Natural killer cell treated with Interleukin-12 subunit alpha and Interleukin-12 subunit beta and Interleukin-15 and Interleukin-18, amount 100 ng/mL, for 72 hours (primary cell): ENCODE results near the gene NCS1. TPM values are rescaled to one million over a fixed set of nuclear protein-coding genes. Genes with fewer than 3 reads are reported as not detected.
A peak's percentile ranks its signal among the peaks of the same experiment; 100 is the strongest.
"Not testable (repeated sequence)": the region's sequence is repeated elsewhere in the genome, so short reads cannot be mapped to it uniquely, and the experiment has no call there.

Experiments used
- ATAC-seq, 2 donors: fragments of 150-1000 bp; cut with Tn5 transposase in 1 of 2; sonication (Bioruptor Pico), chemical (Tn5 transposase) in 1 of 2; 2 replicates each; pipeline ENCODE4 v1.10.0; 2021
- DNase-seq: peaks from one replicate; pipeline ENCODE4 v3.0.0; 2022; ENCODE audit warnings: low spot score
- H3K27ac Mint-ChIP-seq, 2 donors: 1 replicate in 1 of 2; 2 replicates in 1 of 2; pipeline ENCODE4 v1.8.0; 2022; ENCODE audit warnings: mixed read lengths in 2 of 2, mild to moderate bottlenecking in 1 of 2, moderate library complexity in 1 of 2
- H3K27me3 Mint-ChIP-seq, 2 donors: 1 replicate in 1 of 2; 2 replicates in 1 of 2; pipeline ENCODE4 v1.8.0; 2022; ENCODE audit warnings: mixed read lengths in 2 of 2
- H3K36me3 Mint-ChIP-seq: one replicate; pipeline ENCODE4 v1.8.0; 2022; ENCODE audit warnings: mixed read lengths
- H3K4me1 Mint-ChIP-seq, 2 donors: 1 replicate in 1 of 2; 2 replicates in 1 of 2; pipeline ENCODE4 v1.8.0; 2022; ENCODE audit warnings: low read depth in 2 of 2, mixed read lengths in 2 of 2, mild to moderate bottlenecking in 1 of 2
- H3K4me3 Mint-ChIP-seq: one replicate; pipeline ENCODE4 v1.8.0; 2022; ENCODE audit warnings: mixed read lengths
- H3K9me3 Mint-ChIP-seq: 2 replicates; pipeline ENCODE4 v1.8.0; 2022; ENCODE audit warnings: mixed read lengths
- total RNA-seq, 2 donors: library from RNA; stranded (reverse); gene quantifications; one replicate each; pipeline ENCODE4 v1.2.3, GENCODE V29; 2022

The NCS1 gene
- total RNA-seq, 2 donors from 2014 or later = 31.0 to 38.1 TPM

- Mint-ChIP-seq H3K4me3 (no peak overlapping the region), H3K4me1 (peaks cover 28% of the 10 kb centered on the region in 2 donors), H3K27ac (no peak overlapping the region), H3K36me3 (no peaks in the 10 kb centered on the region), H3K27me3 (peaks cover 0 to 3% of the 10 kb centered on the region in 2 donors), H3K9me3 (no peaks in the 10 kb centered on the region)
- ATAC-seq = no peak
- no peak for DNase-seq
Measured at GRCh38 chr9:130241198-130241535, 69.0 kb downstream of the NCS1 start.

- peak overlapping the region; percentile 26 for H3K4me3 Mint-ChIP-seq
- no peak for ATAC-seq
- H3K27me3 Mint-ChIP-seq = peaks cover 0 to 3% of the 10 kb centered on the region in 2 donors
- H3K9me3 Mint-ChIP-seq = no peaks in the 10 kb centered on the region
- no peaks in the 10 kb centered on the region for H3K36me3 Mint-ChIP-seq
- DNase-seq = no peak
- H3K27ac Mint-ChIP-seq = peak overlapping the region in 1 of 2 donors; percentile 56
- H3K4me1 Mint-ChIP-seq = peaks cover 28% of the 10 kb centered on the region in 2 donors
Measured at GRCh38 chr9:130242270-130243014, 70.2 kb downstream of the NCS1 start.

GRCh38 chr9:130243015-130243881 is 71.0 kb downstream of the NCS1 start:
- H3K36me3 Mint-ChIP-seq = no peaks in the 10 kb centered on the region
- H3K9me3 Mint-ChIP-seq = no peaks in the 10 kb centered on the region
- ATAC-seq (peak; percentile 66 to 75), DNase-seq (peak; percentile 71)
- H3K27ac Mint-ChIP-seq = peak overlapping the region in 1 of 2 donors; percentile 56
- H3K4me3 Mint-ChIP-seq = peak overlapping the region; percentile 26
- peaks cover 28% of the 10 kb centered on the region in 2 donors for H3K4me1 Mint-ChIP-seq
- H3K27me3 Mint-ChIP-seq = peaks cover 0 to 3% of the 10 kb centered on the region in 2 donors

- Mint-ChIP-seq H3K4me1 (peaks cover 25 to 28% of the 10 kb centered on the region in 2 donors), H3K36me3 (no peaks in the 10 kb centered on the region), H3K27me3 (peaks cover 0 to 5% of the 10 kb centered on the region in 2 donors), H3K27ac (no peak overlapping the region), H3K9me3 (no peaks in the 10 kb centered on the region), H3K4me3 (no peak overlapping the region)
- ATAC-seq (no peak), DNase-seq (no peak)
Measured at GRCh38 chr9:130243882-130244170, 71.6 kb downstream of the NCS1 start.

GRCh38 chr9:130244548-130245165 is 72.5 kb downstream of the NCS1 start:
- Mint-ChIP-seq H3K9me3 (no peaks in the 10 kb centered on the region), H3K27me3 (peaks cover 0 to 11% of the 10 kb centered on the region in 2 donors), H3K4me3 (no peak overlapping the region), H3K36me3 (no peaks in the 10 kb centered on the region), H3K27ac (no peak overlapping the region), H3K4me1 (peaks cover 23 to 24% of the 10 kb centered on the region in 2 donors)
- DNase-seq = no peak
- no peak for ATAC-seq

GRCh38 chr9:130245474-130245873 is 73.3 kb downstream of the NCS1 start:
- peaks cover 5 to 15% of the 10 kb centered on the region in 2 donors for H3K27me3 Mint-ChIP-seq
- ATAC-seq = no peak

GRCh38 chr9:130246126-130246525 is 73.9 kb downstream of the NCS1 start:
- no peak overlapping the region for H3K27ac Mint-ChIP-seq
- H3K27me3 Mint-ChIP-seq = peaks cover 9 to 16% of the 10 kb centered on the region in 2 donors
- no peak for DNase-seq
- no peaks in the 10 kb centered on the region for H3K9me3 Mint-ChIP-seq
- ATAC-seq = no peak
- H3K4me3 Mint-ChIP-seq = no peak overlapping the region
- no peaks in the 10 kb centered on the region for H3K36me3 Mint-ChIP-seq
- peaks cover 9 to 10% of the 10 kb centered on the region in 2 donors for H3K4me1 Mint-ChIP-seq

More at GRCh38 chr9:130245474-130245873, 73.3 kb downstream of the NCS1 start:
- Mint-ChIP-seq H3K27ac (no peak overlapping the region), H3K4me3 (no peak overlapping the region), H3K36me3 (no peaks in the 10 kb centered on the region), H3K4me1 (peaks cover 14 to 16% of the 10 kb centered on the region in 2 donors), H3K9me3 (no peaks in the 10 kb centered on the region)
- no peak for DNase-seq

GRCh38 chr9:130254747-130255630 is 82.8 kb downstream of the NCS1 start:
- Mint-ChIP-seq H3K36me3 (no peaks in the 10 kb centered on the region), H3K4me3 (no peak overlapping the region), H3K4me1 (no peaks in the 10 kb centered on the region), H3K27ac (no peak overlapping the region), H3K27me3 (peaks cover 19 to 47% of the 10 kb centered on the region in 2 donors), H3K9me3 (no peaks in the 10 kb centered on the region)
- DNase-seq (no peak), ATAC-seq (no peak)

GRCh38 chr9:130255631-130256134 is 83.5 kb downstream of the NCS1 start:
- DNase-seq (no peak), ATAC-seq (no peak)
- Mint-ChIP-seq H3K9me3 (no peaks in the 10 kb centered on the region), H3K36me3 (no peaks in the 10 kb centered on the region), H3K4me3 (no peak overlapping the region), H3K27ac (no peak overlapping the region), H3K4me1 (no peaks in the 10 kb centered on the region), H3K27me3 (peaks cover 20 to 47% of the 10 kb centered on the region in 2 donors)

GRCh38 chr9:130256644-130257043 is 84.4 kb downstream of the NCS1 start:
- Mint-ChIP-seq H3K9me3 (no peaks in the 10 kb centered on the region), H3K27ac (no peak overlapping the region)

GRCh38 chr9:130258137-130258536 is 85.9 kb downstream of the NCS1 start:
- not testable (repeated sequence) for H3K36me3 Mint-ChIP-seq, H3K4me3 Mint-ChIP-seq, H3K27ac Mint-ChIP-seq, H3K9me3 Mint-ChIP-seq, H3K4me1 Mint-ChIP-seq, DNase-seq, ATAC-seq
- peaks cover 24 to 36% of the 10 kb centered on the region in 2 donors for H3K27me3 Mint-ChIP-seq

More at GRCh38 chr9:130256644-130257043, 84.4 kb downstream of the NCS1 start:
- ATAC-seq (no peak), DNase-seq (no peak)
- Mint-ChIP-seq H3K4me3 (no peak overlapping the region), H3K36me3 (no peaks in the 10 kb centered on the region), H3K27me3 (peaks cover 20 to 42% of the 10 kb centered on the region in 2 donors), H3K4me1 (no peaks in the 10 kb centered on the region)

GRCh38 chr9:130259044-130259443 is 86.8 kb downstream of the NCS1 start:
- Mint-ChIP-seq H3K9me3 (no peaks in the 10 kb centered on the region), H3K4me3 (no peak overlapping the region), H3K27me3 (peaks cover 31 to 46% of the 10 kb centered on the region in 2 donors), H3K36me3 (no peaks in the 10 kb centered on the region), H3K27ac (no peak overlapping the region), H3K4me1 (no peaks in the 10 kb centered on the region)
- ATAC-seq = no peak
- no peak for DNase-seq
